H1 (cell line): Measurements from ENCODE around the gene PARD6B. TPM values are rescaled to one million over a fixed set of nuclear protein-coding genes. Genes with fewer than 3 reads are reported as not detected.

Experiments used
- CTCF ChIA-PET: fragments of 300-600 bp; sonication (Branson Sonifier 250); formaldehyde crosslinking; loops from one replicate; lab custom pipeline; 2021; ENCODE audit not compliant: partially characterized antibody; lab: Charles Lee
- POLR2A ChIA-PET: fragments of 300-600 bp; sonication (Branson Sonifier 250); formaldehyde crosslinking; loops from one replicate; lab custom pipeline; 2021; ENCODE audit warnings: inconsistent platforms; ENCODE audit not compliant: partially characterized antibody; lab: Charles Lee
- DNase-seq, 2 experiments: peaks; one replicate each; pipeline versions ENCODE4 v3.0.0 to v3.0.0-alpha.2; 2010 to 2022; ENCODE audit warnings: low spot score in 2 of 2, low read depth in 1 of 2, mixed read lengths in 1 of 2
- FAIRE-seq: peaks from 2 replicates; lab custom pipeline; 2011; peaks lifted over from hg19 to GRCh38; lab: Jason Lieb, UNC
- H2AFZ ChIP-seq: 2 replicates; pipeline ENCODE4 v1.8.1; 2012; ENCODE audit warnings: low read length, inconsistent platforms
- H2AK5ac ChIP-seq: 2 replicates; pipeline ENCODE4 v1.6.1; 2013; ENCODE audit warnings: low read depth, low read length
- H2BK120ac ChIP-seq: replicated peaks from 2 replicates; pipeline ENCODE3; 2013; ENCODE audit warnings: low read depth, low read length, inconsistent platforms
- H2BK12ac ChIP-seq: 2 replicates; pipeline ENCODE4 v1.6.1; 2013; ENCODE audit warnings: low read depth, low read length
- H2BK15ac ChIP-seq: 2 replicates; pipeline ENCODE4 v1.6.1; 2013; ENCODE audit warnings: low read length
- H2BK20ac ChIP-seq: 2 replicates; pipeline ENCODE4 v1.6.1; 2013; ENCODE audit warnings: low read length
- H2BK5ac ChIP-seq: 2 replicates; pipeline ENCODE4 v1.6.1; 2013; ENCODE audit warnings: low read depth, low read length
- H3K14ac ChIP-seq: 2 replicates; pipeline ENCODE4 v1.6.1; 2013; ENCODE audit warnings: inconsistent platforms; ENCODE audit not compliant: insufficient read length
- H3K18ac ChIP-seq: 2 replicates; pipeline ENCODE4 v1.6.1; 2013; ENCODE audit warnings: low read length; ENCODE audit errors: extremely low read depth
- H3K23ac ChIP-seq: 2 replicates; pipeline ENCODE4 v1.6.1; 2013; ENCODE audit warnings: inconsistent platforms; ENCODE audit not compliant: insufficient read length
- H3K23me2 ChIP-seq: 2 replicates; pipeline ENCODE4 v1.6.1; 2013; ENCODE audit warnings: low read depth, low read length
- H3K27ac ChIP-seq: 2 replicates; pipeline ENCODE4 v1.6.1; 2011; ENCODE audit warnings: low read depth, low read length, inconsistent platforms
- H3K27me3 ChIP-seq, 4 experiments: replicated peaks in 1 of 4; 1 replicate in 1 of 4; 2 replicates in 3 of 4; pipeline versions ENCODE4 v1.6.1 to v1.8.1; 2011 to 2013; ENCODE audit warnings: low read length in 3 of 4, mild to moderate bottlenecking in 3 of 4, inconsistent platforms in 2 of 4, mixed read lengths in 2 of 4, moderate library complexity in 1 of 4; ENCODE audit not compliant: control insufficient read depth in 3 of 4, insufficient read depth in 3 of 4; ENCODE audit errors: extremely low read depth in 1 of 4
- H3K36me3 ChIP-seq, 4 experiments: 2 replicates each; pipeline versions ENCODE4 v1.6.1 to v1.8.1; 2011 to 2013; ENCODE audit warnings: mild to moderate bottlenecking in 4 of 4, low read length in 3 of 4, moderate library complexity in 2 of 4, control low read depth in 1 of 4, inconsistent platforms in 1 of 4; ENCODE audit not compliant: insufficient read depth in 4 of 4, control insufficient read depth in 2 of 4
- H3K4ac ChIP-seq: replicated peaks from 2 replicates; pipeline ENCODE3; 2013; ENCODE audit warnings: low read length, low read depth, mixed read lengths, inconsistent platforms; ENCODE audit not compliant: insufficient read length
- H3K4me1 ChIP-seq, 4 experiments: replicated peaks in 1 of 4; 1 replicate in 1 of 4; 2 replicates in 3 of 4; pipeline versions ENCODE4 v1.6.1 to v1.8.1; 2011 to 2013; ENCODE audit warnings: low read length in 3 of 4, inconsistent platforms in 2 of 4, mixed read lengths in 1 of 4; ENCODE audit not compliant: insufficient read depth in 4 of 4, control insufficient read depth in 3 of 4
- H3K4me2 ChIP-seq, 2 experiments: 2 replicates each; pipeline versions ENCODE4 v1.6.1 to v1.8.1; 2011 to 2013; ENCODE audit warnings: low read depth in 2 of 2, low read length in 2 of 2, control low read depth in 1 of 2, inconsistent platforms in 1 of 2, mild to moderate bottlenecking in 1 of 2; ENCODE audit not compliant: insufficient read depth in 1 of 2
- H3K4me3 ChIP-seq, 4 experiments: fragments of 200-600, 300-600 bp in 1 of 4; sonication (generic), shearing (Covaris generic), sonication (Bioruptor Twin) in 1 of 4; 2 replicates each; pipeline versions ENCODE4 v1.5.1 to v1.8.1; 2011 to 2016; ENCODE audit warnings: low read length in 4 of 4, low read depth in 3 of 4, control low read depth in 2 of 4, inconsistent platforms in 2 of 4, mild to moderate bottlenecking in 2 of 4, mixed read lengths in 1 of 4, moderate library complexity in 1 of 4; ENCODE audit not compliant: insufficient read depth in 2 of 4; ENCODE audit errors: extremely low read depth in 1 of 4
- H3K56ac ChIP-seq: replicated peaks from 2 replicates; pipeline ENCODE3; 2013; ENCODE audit warnings: low read depth, mild to moderate bottlenecking, mixed read lengths, low read length, inconsistent platforms; ENCODE audit not compliant: insufficient read length
- H3K79me1 ChIP-seq: 2 replicates; pipeline ENCODE4 v1.6.1; 2013; ENCODE audit warnings: low read depth, low read length, control low read depth
- H3K79me2 ChIP-seq, 2 experiments: 2 replicates each; pipeline versions ENCODE4 v1.6.1 to v1.8.1; 2012 to 2013; ENCODE audit warnings: low read length in 2 of 2, mild to moderate bottlenecking in 2 of 2, inconsistent platforms in 1 of 2; ENCODE audit not compliant: insufficient read depth in 2 of 2, control insufficient read depth in 1 of 2
- H3K9ac ChIP-seq, 4 experiments: replicated peaks in 1 of 4; 1 replicate in 1 of 4; 2 replicates in 3 of 4; pipeline versions ENCODE4 v1.6.1 to v1.8.1; 2011 to 2013; ENCODE audit warnings: low read depth in 3 of 4, low read length in 3 of 4, control low read depth in 2 of 4, mild to moderate bottlenecking in 2 of 4, moderate library complexity in 2 of 4, inconsistent platforms in 1 of 4; ENCODE audit errors: extremely low read depth in 1 of 4
- H3K9me3 ChIP-seq, 2 experiments: 2 replicates each; pipeline versions ENCODE4 v1.6.1 to v1.8.1; 2012 to 2013; ENCODE audit warnings: mild to moderate bottlenecking in 2 of 2, moderate library complexity in 2 of 2, control low read depth in 1 of 2, inconsistent platforms in 1 of 2, low read depth in 1 of 2, low read length in 1 of 2, mixed read lengths in 1 of 2; ENCODE audit not compliant: insufficient read depth in 2 of 2
- H4K20me1 ChIP-seq, 2 experiments: replicated peaks in 1 of 2; 2 replicates each; pipeline versions ENCODE3 to v1.8.1; 2011 to 2013; ENCODE audit warnings: inconsistent platforms in 2 of 2, low read length in 2 of 2, mild to moderate bottlenecking in 1 of 2; ENCODE audit not compliant: insufficient read depth in 2 of 2, control insufficient read depth in 1 of 2
- H4K5ac ChIP-seq: 2 replicates; pipeline ENCODE4 v1.6.1; 2013; ENCODE audit warnings: low read length, low read depth, mixed read lengths, inconsistent platforms; ENCODE audit not compliant: insufficient read length
- H4K8ac ChIP-seq: 2 replicates; pipeline ENCODE4 v1.8.0; 2013; ENCODE audit warnings: mild to moderate bottlenecking, moderate library complexity, low read length, inconsistent platforms; ENCODE audit not compliant: insufficient read depth; ENCODE audit errors: extremely low read depth
- H4K91ac ChIP-seq: replicated peaks from 2 replicates; pipeline ENCODE3; 2013; ENCODE audit warnings: low read length, mixed read lengths, inconsistent platforms; ENCODE audit not compliant: insufficient read length
- EGR1 ChIP-seq: IDR thresholded peaks from 2 replicates; pipeline ENCODE4 v1.6.1; 2011; ENCODE audit warnings: low read depth, low read length, borderline replicate concordance
- WGBS, 2 experiments: shearing (Covaris generic) in 1 of 2; methylation state at CpG; one replicate each; pipeline versions ENCODE4 v1.1.6 to v1.1.7; 2013 to 2015; ENCODE audit warnings: low lambda C conversion rate in 2 of 2, mixed read lengths in 2 of 2, inconsistent platforms in 1 of 2, low coverage in 1 of 2, missing lambda C conversion rate in 1 of 2; ENCODE audit not compliant: insufficient replicate concordance in 2 of 2, insufficient coverage in 1 of 2, insufficient read length in 1 of 2; ENCODE audit errors: extremely low coverage in 1 of 2, missing lambda C conversion rate in 1 of 2; 5-methylcytosine and 5-hydroxymethylcytosine counted together
- polyA plus RNA-seq, 7 experiments: library from polyadenylated mRNA; depleted of rRNA in 3 of 7; stranded (reverse) in 5 of 7; unstranded in 2 of 7; fragments of >200 nt in 5 of 7; fragments of 200-250 nt in 2 of 7; gene quantifications; 1 replicate in 5 of 7; 2 replicates in 1 of 7; 4 replicates in 1 of 7; pipeline versions ENCODE4 v1.2.1 to v1.2.3, GENCODE V29; 2011 to 2013; ENCODE audit warnings: missing spikeins in 2 of 7, mixed read lengths in 2 of 7
- total RNA-seq: library from RNA; stranded (reverse); fragmentation: NEBNext Ultra II Directional; extraction: Animal tissue kit (Norgen Biotek cat#: 25700); gene quantifications from 2 replicates; pipeline ENCODE4 v1.2.1, GENCODE V29; 2021

PARD6B gene
- total and polyA plus RNA-seq, 2 of the 8 experiments (the other 6 are each of a cell fraction or from before 2014, with no cell fraction given) = 5.2 to 34.1 TPM

DNA sequence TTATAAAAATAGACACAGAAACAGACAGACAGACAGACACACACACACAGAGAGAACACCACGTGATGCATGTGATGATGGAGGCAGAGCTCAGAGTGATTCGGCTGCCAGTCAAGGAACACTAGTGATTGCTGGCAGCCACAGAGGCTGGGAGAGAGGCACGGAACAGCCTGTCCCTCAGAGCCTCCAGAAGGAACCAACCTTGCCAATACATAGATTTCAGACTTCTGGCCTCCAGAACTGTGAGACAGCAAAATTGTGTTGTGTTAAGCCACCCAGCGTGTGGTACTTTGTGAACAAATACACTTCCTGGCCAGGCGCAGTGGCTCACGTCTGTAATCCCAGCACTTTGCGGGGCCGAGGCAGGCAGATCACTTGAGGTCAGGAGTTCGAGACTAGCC is 9.5 kb upstream of the PARD6B start:
- 87% methylated on average over 9 of the region's 9 CpGs; no CpG with 5 or more reads in 1 of the 2 experiments for WGBS, 2 experiments

More for the DNA sequence above, 9.5 kb upstream of the PARD6B start:
- Histone ChIP-seq H3K79me1 (no peaks in the 10 kb centered on the region), H4K91ac (no peak overlapping the region), H3K23me2 (no peaks in the 10 kb centered on the region; the same call in 1 of the 2 replicates), H3K9me3 (no peaks in the 10 kb centered on the region), H3K4ac (no peak overlapping the region), H3K4me3 (no peak overlapping the region), H3K27ac (no peak overlapping the region), H3K56ac (no peak overlapping the region), H2BK5ac (no peak overlapping the region), H2BK120ac (no peak overlapping the region), H3K9ac (no peak overlapping the region), H4K8ac (no peak overlapping the region), H4K20me1 (no peaks in the 10 kb centered on the region), H2AFZ (no peak overlapping the region), H3K79me2 (no peaks in the 10 kb centered on the region), H3K23ac (no peak overlapping the region), H3K36me3 (no peaks in the 10 kb centered on the region), H3K18ac (no peak overlapping the region), H3K4me1 (peaks cover 0 to 6% (median 4%) of the 10 kb centered on the region in 4 experiments; a peak in 4 of 7 replicates), H2BK12ac (no peak overlapping the region), H3K14ac (no peak overlapping the region), H2BK15ac (no peak overlapping the region), H4K5ac (no peak overlapping the region), H3K27me3 (no peaks in the 10 kb centered on the region), H2AK5ac (0 out of 2 replicates have a peak overlapping the region, but pooled peaks have one; percentile 65), H3K4me2 (no peak overlapping the region), H2BK20ac (no peak overlapping the region)
- ChIA-PET POLR2A (no interaction called here), CTCF (interaction anchor here (0.9 to 8.9 kb wide), 3 partner anchors 15 to 95 kb away, joined by 4 to 61 read pairs (median 6); no protein-coding TSS in a partner anchor)
- FAIRE-seq (no peak), DNase-seq (no peak)
- TF ChIP-seq EGR1 = no peak
